ENCODE results near the gene NIBAN1. TPM values are rescaled to one million over a fixed set of nuclear protein-coding genes. Genes with fewer than 3 reads are reported as not detected.

NIBAN1 gene
- total and polyA plus RNA-seq, 7 donors, result 1.4 to 384 (median 311) TPM

GRCh38 chr1:184994301-184994700 lies 20.0 kb upstream of the NIBAN1 start:
- intact Hi-C loops (cut with DNase I), result no loop called here
- WGBS, 2 donors, result 93 to 97% methylated on average over 1 of the region's 1 CpG
- no peaks in the 10 kb centered on the region for H3K36me3 ChIP-seq

DNA sequence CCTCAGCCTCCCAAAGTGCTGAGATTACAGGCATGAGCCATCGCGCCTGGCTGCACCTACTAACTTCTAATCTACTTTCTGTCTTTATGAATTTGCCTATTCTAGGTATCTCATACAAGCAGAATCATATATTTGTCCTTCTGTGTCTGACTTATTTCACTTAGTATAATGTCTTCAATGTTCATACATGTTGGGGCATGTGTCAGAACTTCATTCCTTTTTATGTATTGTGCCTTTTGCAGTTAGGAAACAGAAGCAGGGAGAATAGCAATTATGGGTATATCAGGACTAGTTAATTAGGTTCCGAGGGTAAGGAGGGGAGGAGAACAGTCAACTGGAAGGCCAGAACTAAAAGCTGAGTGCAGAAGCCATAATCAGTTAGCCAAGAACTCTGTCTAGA lies 18.0 kb upstream of the NIBAN1 start:
- TF ChIP-seq POLR2A (IDR thresholded peaks at IDR 0.05), result no peak

More at GRCh38 chr1:184994301-184994700, 20.0 kb upstream of the NIBAN1 start:
- no peak for DNase-seq
- no peak overlapping the region for H3K27ac ChIP-seq
- no peaks in the 10 kb centered on the region for H3K4me1 ChIP-seq
- TF ChIP-seq POLR2A (IDR thresholded peaks at IDR 0.05) (no peak), EP300 (IDR thresholded peaks at IDR 0.05) (no peak), POLR2AphosphoS5 (IDR thresholded peaks at IDR 0.05) (no peak)
- TF ChIP-seq, protein P1, sequence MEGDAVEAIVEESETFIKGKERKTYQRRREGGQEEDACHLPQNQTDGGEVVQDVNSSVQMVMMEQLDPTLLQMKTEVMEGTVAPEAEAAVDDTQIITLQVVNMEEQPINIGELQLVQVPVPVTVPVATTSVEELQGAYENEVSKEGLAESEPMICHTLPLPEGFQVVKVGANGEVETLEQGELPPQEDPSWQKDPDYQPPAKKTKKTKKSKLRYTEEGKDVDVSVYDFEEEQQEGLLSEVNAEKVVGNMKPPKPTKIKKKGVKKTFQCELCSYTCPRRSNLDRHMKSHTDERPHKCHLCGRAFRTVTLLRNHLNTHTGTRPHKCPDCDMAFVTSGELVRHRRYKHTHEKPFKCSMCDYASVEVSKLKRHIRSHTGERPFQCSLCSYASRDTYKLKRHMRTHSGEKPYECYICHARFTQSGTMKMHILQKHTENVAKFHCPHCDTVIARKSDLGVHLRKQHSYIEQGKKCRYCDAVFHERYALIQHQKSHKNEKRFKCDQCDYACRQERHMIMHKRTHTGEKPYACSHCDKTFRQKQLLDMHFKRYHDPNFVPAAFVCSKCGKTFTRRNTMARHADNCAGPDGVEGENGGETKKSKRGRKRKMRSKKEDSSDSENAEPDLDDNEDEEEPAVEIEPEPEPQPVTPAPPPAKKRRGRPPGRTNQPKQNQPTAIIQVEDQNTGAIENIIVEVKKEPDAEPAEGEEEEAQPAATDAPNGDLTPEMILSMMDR (IDR thresholded peaks at IDR 0.05), result no peak
- no peak overlapping the region for H3K4me3 ChIP-seq
- no peaks in the 10 kb centered on the region for H3K27me3 ChIP-seq
- peaks cover 0 to 2% (median 0%) of the 10 kb centered on the region in 4 donors for H3K9me3 ChIP-seq

GRCh38 chr1:184990204-184990603 lies 15.9 kb upstream of the NIBAN1 start:
- no peak overlapping the region for H3K4me3 ChIP-seq
- no peak for DNase-seq
- no peaks in the 10 kb centered on the region for H3K36me3 ChIP-seq
- 79 to 85% methylated on average over 1 of the region's 1 CpG for WGBS, 2 donors
- TF ChIP-seq EP300 (IDR thresholded peaks at IDR 0.05) (no peak), POLR2AphosphoS5 (IDR thresholded peaks at IDR 0.05) (no peak), POLR2A (IDR thresholded peaks at IDR 0.05) (no peak)
- TF ChIP-seq, protein P1 (IDR thresholded peaks at IDR 0.05), result no peak
- no peaks in the 10 kb centered on the region for H3K27me3 ChIP-seq
- H3K9me3 ChIP-seq, result peaks cover 0 to 2% (median 0%) of the 10 kb centered on the region in 4 donors
- no peak overlapping the region for H3K27ac ChIP-seq
- H3K4me1 ChIP-seq, result no peaks in the 10 kb centered on the region
- intact Hi-C loops (cut with DNase I), result no loop called here

More for the DNA sequence above, 18.0 kb upstream of the NIBAN1 start:
- H3K4me1 ChIP-seq, result no peaks in the 10 kb centered on the region
- intact Hi-C loops (cut with DNase I), result no loop called here
- 89 to 95% methylated on average over 3 of the region's 3 CpGs for WGBS, 2 donors
- no peaks in the 10 kb centered on the region for H3K36me3 ChIP-seq
- H3K4me3 ChIP-seq, result no peak overlapping the region
- H3K27ac ChIP-seq, result no peak overlapping the region
- DNase-seq, result no peak
- H3K9me3 ChIP-seq, result peaks cover 0 to 2% (median 0%) of the 10 kb centered on the region in 4 donors
- no peaks in the 10 kb centered on the region for H3K27me3 ChIP-seq

- Histone ChIP-seq H3K27ac (no peak overlapping the region), H3K36me3 (no peaks in the 10 kb centered on the region), H3K4me3 (no peak overlapping the region), H3K4me1 (no peaks in the 10 kb centered on the region), H3K27me3 (no peaks in the 10 kb centered on the region), H3K9me3 (no peaks in the 10 kb centered on the region)
- intact Hi-C loops (cut with DNase I), result loop anchor here (10.0 kb wide), 1 partner anchor 166 kb away; the partner anchor contains the start of genes SWT1 and TRMT1L
- TF ChIP-seq POLR2AphosphoS5 (IDR thresholded peaks at IDR 0.05) (no peak), POLR2A (IDR thresholded peaks at IDR 0.05) (no peak), EP300 (IDR thresholded peaks at IDR 0.05) (no peak)
- TF ChIP-seq, protein P1 (IDR thresholded peaks at IDR 0.05), result no peak
- DNase-seq, result no peak
Observed at GRCh38 chr1:184988506-184988905, 14.2 kb upstream of the NIBAN1 start.

- Histone ChIP-seq H3K27me3 (no peaks in the 10 kb centered on the region), H3K4me1 (no peaks in the 10 kb centered on the region), H3K27ac (no peak overlapping the region), H3K9me3 (no peaks in the 10 kb centered on the region), H3K36me3 (no peaks in the 10 kb centered on the region), H3K4me3 (no peak overlapping the region)
- no peak for DNase-seq
- intact Hi-C loops (cut with DNase I), result loop anchor here (10.0 kb wide), 1 partner anchor 167 kb away; the partner anchor contains the start of genes SWT1 and TRMT1L
- WGBS, 2 donors, result 82 to 88% methylated on average over 1 of the region's 1 CpG
- TF ChIP-seq EP300 (IDR thresholded peaks at IDR 0.05) (no peak), POLR2A (IDR thresholded peaks at IDR 0.05) (no peak), POLR2AphosphoS5 (IDR thresholded peaks at IDR 0.05) (no peak)
- TF ChIP-seq, protein P1 (IDR thresholded peaks at IDR 0.05), result no peak
Observed at GRCh38 chr1:184987696-184988095, 13.4 kb upstream of the NIBAN1 start.
